ENCODE data around the gene FBXL16.
"Not testable (repeated sequence)": the region's sequence is repeated elsewhere in the genome, so short reads cannot be mapped to it uniquely, and the experiment has no call there.

Gene FBXL16

DNA sequence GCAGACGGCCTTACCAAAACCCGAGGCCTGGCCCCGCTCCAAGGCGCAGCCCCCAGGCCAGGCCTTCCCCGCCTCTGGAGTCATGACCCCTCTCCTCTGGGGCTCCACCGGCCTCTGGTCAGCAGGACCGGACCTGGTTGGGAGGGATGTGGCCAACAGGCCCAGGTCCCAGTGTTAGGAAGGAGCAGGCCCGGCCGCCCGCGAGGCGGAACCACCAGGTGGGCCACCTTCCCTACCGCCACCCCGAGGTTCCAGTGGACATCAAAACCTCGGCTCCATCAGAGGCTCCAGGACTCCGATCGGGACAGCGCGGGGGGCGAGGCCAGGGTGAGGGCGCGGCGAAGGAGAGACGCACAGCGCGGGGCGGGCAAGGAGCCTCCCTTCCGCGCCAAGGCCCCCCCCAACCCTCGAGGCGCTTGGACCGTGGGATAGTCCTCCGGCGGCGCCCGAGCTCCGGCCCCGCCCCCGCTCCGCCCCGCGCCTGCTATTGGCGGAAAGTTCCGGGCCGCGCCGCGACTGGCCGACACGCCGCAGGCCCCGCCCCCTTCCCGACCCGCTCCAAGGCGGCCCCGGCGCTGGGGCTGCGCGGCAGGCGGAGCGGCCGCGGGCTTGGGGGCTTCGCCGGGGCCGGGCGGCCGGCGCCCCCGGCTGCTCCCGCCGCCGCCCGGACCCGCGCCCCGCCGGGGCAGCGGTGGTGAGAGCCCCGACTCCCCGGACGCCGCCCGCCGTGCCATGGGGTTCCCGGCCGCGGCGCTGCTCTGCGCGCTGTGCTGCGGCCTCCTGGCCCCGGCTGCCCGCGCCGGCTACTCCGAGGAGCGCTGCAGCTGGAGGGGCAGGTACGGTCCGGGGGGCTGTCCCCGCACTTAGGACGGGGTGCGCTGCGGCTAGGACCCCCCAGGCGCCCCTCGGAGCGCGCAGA is 9.2 kb upstream of the FBXL16 start, which contains the start of gene METRN:
Gene METRN, plus strand, starts transcription at position 561 of the 919 bp plus-strand sequence. Its CDS starts 172 bp downstream, at position 733.
- Histone ChIP-seq H3K27ac (no peak within 1 kb of the TSS), H3K79me2 (peaks cover 2% of the 10 kb centered on the region), H3K9ac (no peak within 1 kb of the TSS), H3K9me3 (ENCODE audit: control insufficient read depth, low read length) (no peaks in the 10 kb centered on the region), H3K27me3 (ENCODE audit: control insufficient read depth, insufficient read depth, low read length) (no peaks in the 10 kb centered on the region), H3K36me3 (ENCODE audit: control insufficient read depth, insufficient read depth, low read length) (no peaks in the 10 kb centered on the region), H2AFZ (peak within 1 kb of the TSS; percentile 56), H3K4me1 (peaks cover 16% of the 10 kb centered on the region), H3K4me3 (ENCODE audit: low read depth, low read length) (peak within 1 kb of the TSS; percentile 45), H3K4me2 (ENCODE audit: low read length) (peak within 1 kb of the TSS; percentile 74)
- no peak for TF ChIP-seq CTCF (IDR thresholded peaks at IDR 0.05)

DNA sequence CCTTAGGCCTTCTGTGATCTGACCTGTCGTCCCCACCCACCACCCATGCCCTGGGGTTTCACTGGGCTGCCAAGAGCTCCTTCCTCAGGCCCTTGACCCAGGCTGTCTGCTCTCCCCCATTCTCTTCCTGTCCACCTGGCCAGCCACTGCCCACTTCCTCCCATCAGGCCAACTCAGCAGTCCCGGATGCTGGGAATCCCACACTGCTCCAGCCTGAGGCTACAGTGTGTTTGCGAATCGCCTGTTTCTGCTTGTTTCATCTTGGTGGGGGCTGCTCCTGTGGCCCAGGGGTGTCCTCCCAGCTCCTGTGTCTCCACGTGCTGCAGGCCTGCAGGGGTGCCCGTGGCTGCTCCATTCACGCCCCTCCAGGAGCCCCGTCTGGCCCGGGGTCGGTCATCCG is 8.5 kb upstream of the FBXL16 start:
- H3K4me2 ChIP-seq (ENCODE audit: low read length), result no peak overlapping the region
- no peak for TF ChIP-seq CTCF (IDR thresholded peaks at IDR 0.05)
- no peaks in the 10 kb centered on the region for H3K36me3 ChIP-seq (ENCODE audit: control insufficient read depth, insufficient read depth, low read length)
- no peak overlapping the region for H2AFZ ChIP-seq
- no peak overlapping the region for H3K4me3 ChIP-seq (ENCODE audit: low read depth, low read length)
- peaks cover 13% of the 10 kb centered on the region for H3K4me1 ChIP-seq
- no peak overlapping the region for H3K9ac ChIP-seq
- H3K79me2 ChIP-seq, result peaks cover 2% of the 10 kb centered on the region
- H3K27ac ChIP-seq, result no peak overlapping the region
- no peaks in the 10 kb centered on the region for H3K27me3 ChIP-seq (ENCODE audit: control insufficient read depth, insufficient read depth, low read length)
- H3K9me3 ChIP-seq (ENCODE audit: control insufficient read depth, low read length), result no peaks in the 10 kb centered on the region

- TF ChIP-seq CTCF (IDR thresholded peaks at IDR 0.05), result peak; percentile 24
- H3K9me3 ChIP-seq (ENCODE audit: control insufficient read depth, low read length); H3K4me3 ChIP-seq (ENCODE audit: low read depth, low read length); H2AFZ ChIP-seq; H3K4me2 ChIP-seq (ENCODE audit: low read length); H3K79me2 ChIP-seq; H3K9ac ChIP-seq; H3K27ac ChIP-seq; H3K27me3 ChIP-seq (ENCODE audit: control insufficient read depth, insufficient read depth, low read length); H3K36me3 ChIP-seq (ENCODE audit: control insufficient read depth, insufficient read depth, low read length): not testable (repeated sequence)
- H3K4me1 ChIP-seq, result peaks cover 11% of the 10 kb centered on the region
These were observed 7.2 kb upstream of the FBXL16 start for GRCh38 chr16:712740-713250.

DNA sequence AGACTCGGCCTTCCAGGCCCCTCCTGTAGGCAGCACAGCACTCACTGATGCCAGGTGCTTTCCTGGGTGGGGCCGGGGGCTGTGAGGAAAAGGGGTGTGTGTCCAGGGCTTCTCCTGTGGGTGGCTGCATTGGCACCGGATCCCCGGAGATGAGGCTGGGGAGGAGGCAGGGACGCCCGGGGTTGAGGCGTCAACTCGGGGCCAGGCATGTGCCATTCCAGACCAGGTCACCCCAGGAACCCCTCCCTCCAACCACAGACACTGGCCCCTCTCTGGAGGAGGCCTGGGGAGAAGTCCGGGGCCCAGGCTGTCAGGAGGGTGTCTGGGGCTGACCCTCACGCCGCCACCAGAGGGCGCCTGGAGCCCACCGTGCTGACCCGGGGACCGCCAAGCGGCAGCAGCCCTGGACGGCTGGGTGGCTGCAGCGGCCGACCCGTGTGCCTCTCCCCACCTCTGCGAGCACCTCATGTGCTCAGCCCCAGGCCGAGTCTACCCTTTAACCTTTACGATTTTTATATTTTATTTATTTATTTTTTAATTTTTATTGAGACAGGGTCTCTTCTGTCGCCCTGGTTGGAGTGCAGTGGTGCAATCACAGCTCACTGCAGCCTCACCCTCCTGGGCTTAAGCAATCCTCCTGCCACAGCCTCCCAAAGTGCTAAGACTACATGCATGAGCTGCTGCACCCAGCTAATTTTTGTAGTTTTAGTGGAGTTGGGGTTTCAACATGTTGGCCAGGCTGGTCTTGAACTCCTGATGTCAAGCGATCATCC is 6.1 kb upstream of the FBXL16 start:
- no peak overlapping the region for H3K9ac ChIP-seq
- H3K27me3 ChIP-seq (ENCODE audit: control insufficient read depth, insufficient read depth, low read length), result peaks cover 3% of the 10 kb centered on the region
- no peak overlapping the region for H2AFZ ChIP-seq
- H3K27ac ChIP-seq, result no peak overlapping the region
- H3K79me2 ChIP-seq, result no peaks in the 10 kb centered on the region
- peaks cover 10% of the 10 kb centered on the region for H3K4me1 ChIP-seq
- no peak overlapping the region for H3K4me3 ChIP-seq (ENCODE audit: low read depth, low read length)
- no peak overlapping the region for H3K4me2 ChIP-seq (ENCODE audit: low read length)
- H3K9me3 ChIP-seq (ENCODE audit: control insufficient read depth, low read length), result no peaks in the 10 kb centered on the region
- TF ChIP-seq CTCF (IDR thresholded peaks at IDR 0.05), result peak; percentile 96
- no peaks in the 10 kb centered on the region for H3K36me3 ChIP-seq (ENCODE audit: control insufficient read depth, insufficient read depth, low read length)

Data from parathyroid adenoma (tissue), 2 donors.